GM23338 (cell line): ENCODE results near the gene CLIC3. TPM values are rescaled to one million over a fixed set of nuclear protein-coding genes. Genes with fewer than 3 reads are reported as not detected.

Experiments
- ATAC-seq: fragments of 200-7000 bp; cut with Tn5 transposase; 3 replicates; pipeline ENCODE4 v1.9.1; 2020
- DNase-seq: peaks from one replicate; pipeline ENCODE4 v3.0.0-alpha.2; 2015; ENCODE audit warnings: low spot score
- H2AFZ ChIP-seq: fragments of 200-600 bp; sonication (generic); 2 replicates; pipeline ENCODE4 v1.8.0; 2016; ENCODE audit warnings: antibody characterized with exemption, mild to moderate bottlenecking, moderate library complexity
- H3F3A ChIP-seq: fragments of 200-600 bp; sonication (generic); replicated peaks from 2 replicates; pipeline ENCODE4 v1.8.0; 2017; ENCODE audit warnings: antibody characterized with exemption, mixed run types, low read depth
- H3K27ac ChIP-seq: fragments of 200-600 bp; sonication (generic); 2 replicates; pipeline ENCODE4 v1.6.1; 2016; ENCODE audit warnings: low read depth
- H3K27me3 ChIP-seq: fragments of 200-600 bp; sonication (generic); 2 replicates; pipeline ENCODE4 v1.8.0; 2016; ENCODE audit warnings: mild to moderate bottlenecking, mixed run types, moderate library complexity; ENCODE audit not compliant: insufficient read depth
- H3K36me3 ChIP-seq: fragments of 200-600 bp; sonication (generic); 2 replicates; pipeline ENCODE4 v1.8.0; 2016; ENCODE audit warnings: mild to moderate bottlenecking; ENCODE audit not compliant: insufficient read depth
- H3K4me1 ChIP-seq: fragments of 200-600 bp; sonication (generic); 2 replicates; pipeline ENCODE4 v1.8.0; 2016; ENCODE audit warnings: mild to moderate bottlenecking, moderate library complexity; ENCODE audit not compliant: insufficient read depth
- H3K4me2 ChIP-seq: fragments of 200-600 bp; sonication (generic); 2 replicates; pipeline ENCODE4 v1.7.1; 2017; ENCODE audit warnings: mixed run types
- H3K4me3 ChIP-seq: fragments of 200-600 bp; sonication (generic); 2 replicates; pipeline ENCODE4 v1.6.1; 2016; ENCODE audit warnings: mixed run types
- H3K79me2 ChIP-seq: fragments of 200-600 bp; sonication (generic); replicated peaks from 2 replicates; pipeline ENCODE4 v1.8.0; 2017; ENCODE audit warnings: mild to moderate bottlenecking; ENCODE audit not compliant: insufficient read depth
- H3K9me2 ChIP-seq: fragments of 200-600 bp; sonication (generic); 2 replicates; pipeline ENCODE4 v1.8.0; 2017; ENCODE audit not compliant: insufficient read depth
- H4K20me1 ChIP-seq: fragments of 200-600 bp; sonication (generic); replicated peaks from 2 replicates; pipeline ENCODE4 v1.8.0; 2017; ENCODE audit warnings: mild to moderate bottlenecking; ENCODE audit not compliant: insufficient read depth
- H3K27ac Mint-ChIP-seq: 2 replicates; pipeline ENCODE4 v1.8.0; 2020; ENCODE audit warnings: inconsistent platforms, mild to moderate bottlenecking, moderate library complexity, mixed read lengths
- H3K27me3 Mint-ChIP-seq: 3 replicates; pipeline ENCODE4 v1.8.0; 2022; ENCODE audit warnings: low read depth, mild to moderate bottlenecking, moderate library complexity, mixed read lengths, inconsistent platforms; ENCODE audit not compliant: insufficient read depth, poor library complexity
- H3K36me3 Mint-ChIP-seq: 3 replicates; pipeline ENCODE4 v1.8.0; 2021; ENCODE audit warnings: low read depth, mild to moderate bottlenecking, inconsistent platforms, moderate library complexity, mixed read lengths
- H3K4me1 Mint-ChIP-seq: 3 replicates; pipeline ENCODE4 v1.8.0; 2020; ENCODE audit warnings: mild to moderate bottlenecking, inconsistent platforms, mixed read lengths
- H3K4me3 Mint-ChIP-seq: 3 replicates; pipeline ENCODE4 v1.8.0; 2021; ENCODE audit warnings: moderate library complexity, mild to moderate bottlenecking, inconsistent platforms, mixed read lengths
- H3K9me3 Mint-ChIP-seq: 3 replicates; pipeline ENCODE4 v1.8.0; 2020; ENCODE audit warnings: moderate library complexity, mild to moderate bottlenecking, inconsistent platforms, mixed read lengths
- CREB1 ChIP-seq: fragments of 250-450 bp; sonication (Bioruptor Pico); IDR thresholded peaks from 2 replicates; pipeline ENCODE4 v1.5.0; 2020; ENCODE audit warnings: low read depth, mild to moderate bottlenecking, moderate library complexity
- EZH2 ChIP-seq: fragments of 200-600 bp; sonication (generic); IDR thresholded peaks from one replicate; pipeline ENCODE4 v1.8.0; 2017; ENCODE audit warnings: antibody characterized with exemption, mild to moderate bottlenecking, low read depth; ENCODE audit not compliant: unreplicated experiment
- EZH2phosphoT487 ChIP-seq: fragments of 200-600 bp; sonication (generic); IDR thresholded peaks from one replicate; pipeline ENCODE4 v1.8.1; 2018; ENCODE audit warnings: antibody characterized with exemption; ENCODE audit not compliant: unreplicated experiment
- JUNB ChIP-seq: IDR thresholded peaks from one replicate; pipeline ENCODE4 v1.6.1; 2016; ENCODE audit warnings: antibody characterized with exemption; ENCODE audit not compliant: unreplicated experiment
- NANOG ChIP-seq: IDR thresholded peaks from 2 replicates; pipeline ENCODE4 v1.6.1; 2016; ENCODE audit warnings: antibody characterized with exemption, borderline replicate concordance
- POLR2AphosphoS5 ChIP-seq: IDR thresholded peaks from 2 replicates; pipeline ENCODE4 v1.6.1; 2016; ENCODE audit warnings: antibody characterized with exemption, low read depth
- STAT1 ChIP-seq: IDR thresholded peaks from one replicate; pipeline ENCODE4 v1.6.1; 2016; ENCODE audit warnings: antibody characterized with exemption; ENCODE audit not compliant: unreplicated experiment
- ZNF114 ChIP-seq: fragments of 250-450 bp; sonication (Bioruptor Pico); IDR thresholded peaks from 2 replicates; pipeline ENCODE4 v1.5.0; 2020; ENCODE audit warnings: mild to moderate bottlenecking, moderate library complexity
- ZNF331 ChIP-seq: fragments of 250-450 bp; sonication (Bioruptor Pico); IDR thresholded peaks from 2 replicates; pipeline ENCODE4 v1.5.0; 2020; ENCODE audit warnings: low read depth, mild to moderate bottlenecking, moderate library complexity
- polyA plus RNA-seq: library from polyadenylated mRNA; unstranded; fragments of >200 nt; fragmentation: Nextera tagmentation; extraction: Ambion mirVana; gene quantifications from 2 replicates; pipeline ENCODE4 v1.2.1, GENCODE V29; 2016
- total RNA-seq: library from RNA; depleted of rRNA; stranded (reverse); fragments of >200 nt; shearing (Covaris generic); gene quantifications from 2 replicates; pipeline ENCODE4 v1.2.3, GENCODE V29; 2014
- TF ChIP-seq, protein P1 (sequence below), 2 experiments: fragments of 200-600 bp in 1 of 2; sonication (generic) in 1 of 2; conservative IDR thresholded peaks; 2 replicates each; pipeline versions ENCODE4 v1.5.1 to v1.6.1; 2016 to 2017; ENCODE audit warnings: antibody characterized with exemption in 2 of 2, low read depth in 2 of 2, mild to moderate bottlenecking in 2 of 2, moderate library complexity in 1 of 2
- TF ChIP-seq, protein P2 (sequence below): IDR thresholded peaks from one replicate; pipeline ENCODE4 v1.6.1; 2018; ENCODE audit warnings: antibody characterized with exemption; ENCODE audit not compliant: unreplicated experiment
- TF ChIP-seq, protein P3 (sequence below): IDR thresholded peaks from 2 replicates; pipeline ENCODE4 v1.6.1; 2016; ENCODE audit warnings: antibody characterized with exemption
- TF ChIP-seq, protein P4 (sequence below): fragments of 250-450 bp; sonication (Bioruptor Pico); IDR thresholded peaks from 2 replicates; pipeline ENCODE4 v1.5.0; 2020; ENCODE audit warnings: mild to moderate bottlenecking, moderate library complexity

The CLIC3 gene
- total and polyA plus RNA-seq, 2 experiments from 2014 or later, result 0.53 to 0.56 TPM

DNA sequence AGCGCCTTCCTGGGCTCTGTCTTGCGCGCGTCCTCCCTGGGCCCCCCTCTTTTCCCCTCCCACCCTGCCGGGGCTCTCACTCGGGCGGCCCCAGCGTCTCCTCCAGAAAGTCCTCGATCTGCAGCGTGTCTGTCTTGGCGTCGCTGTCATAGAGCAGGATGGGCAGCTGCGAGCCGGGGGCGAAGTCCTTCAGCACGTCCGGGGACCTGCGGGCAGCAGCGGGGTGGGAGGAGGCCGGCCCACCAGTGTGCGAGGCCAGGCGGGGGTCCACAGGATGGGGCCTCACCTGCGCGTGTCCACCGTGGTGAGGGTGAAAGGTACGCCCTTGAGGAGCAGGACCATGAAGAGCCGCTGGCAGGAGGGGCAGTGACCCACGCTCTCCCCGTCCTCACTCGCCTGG is 1.0 kb downstream of the CLIC3 start:
- H3K4me1 Mint-ChIP-seq, result peaks cover 3% of the 10 kb centered on the region
- H3K27ac Mint-ChIP-seq, result no peak overlapping the region
- Histone ChIP-seq H3K4me3 (peak overlapping the region; percentile 55), H3K79me2 (no peaks in the 10 kb centered on the region), H3K9me2 (no peaks in the 10 kb centered on the region), H3K4me2 (peak overlapping the region; percentile 86), H3K27me3 (peaks cover 49% of the 10 kb centered on the region), H2AFZ (no peak overlapping the region), H3K27ac (no peak overlapping the region), H3K36me3 (no peaks in the 10 kb centered on the region), H3F3A (no peaks in the 10 kb centered on the region), H4K20me1 (no peaks in the 10 kb centered on the region), H3K4me1 (peaks cover 6% of the 10 kb centered on the region; the same call in 1 of the 2 replicates)
- no peak overlapping the region; the same call in 2 of the 3 replicates for H3K4me3 Mint-ChIP-seq
- ATAC-seq, result no peak
- no peak for DNase-seq
- peaks cover 10% of the 10 kb centered on the region for H3K9me3 Mint-ChIP-seq
- H3K36me3 Mint-ChIP-seq, result no peaks in the 10 kb centered on the region; the same call in 2 of the 3 replicates
- TF ChIP-seq STAT1, result no peak
- TF ChIP-seq, protein P1, sequence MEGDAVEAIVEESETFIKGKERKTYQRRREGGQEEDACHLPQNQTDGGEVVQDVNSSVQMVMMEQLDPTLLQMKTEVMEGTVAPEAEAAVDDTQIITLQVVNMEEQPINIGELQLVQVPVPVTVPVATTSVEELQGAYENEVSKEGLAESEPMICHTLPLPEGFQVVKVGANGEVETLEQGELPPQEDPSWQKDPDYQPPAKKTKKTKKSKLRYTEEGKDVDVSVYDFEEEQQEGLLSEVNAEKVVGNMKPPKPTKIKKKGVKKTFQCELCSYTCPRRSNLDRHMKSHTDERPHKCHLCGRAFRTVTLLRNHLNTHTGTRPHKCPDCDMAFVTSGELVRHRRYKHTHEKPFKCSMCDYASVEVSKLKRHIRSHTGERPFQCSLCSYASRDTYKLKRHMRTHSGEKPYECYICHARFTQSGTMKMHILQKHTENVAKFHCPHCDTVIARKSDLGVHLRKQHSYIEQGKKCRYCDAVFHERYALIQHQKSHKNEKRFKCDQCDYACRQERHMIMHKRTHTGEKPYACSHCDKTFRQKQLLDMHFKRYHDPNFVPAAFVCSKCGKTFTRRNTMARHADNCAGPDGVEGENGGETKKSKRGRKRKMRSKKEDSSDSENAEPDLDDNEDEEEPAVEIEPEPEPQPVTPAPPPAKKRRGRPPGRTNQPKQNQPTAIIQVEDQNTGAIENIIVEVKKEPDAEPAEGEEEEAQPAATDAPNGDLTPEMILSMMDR (conservative IDR thresholded peaks at IDR 0.05; ENCODE audit: low read depth in 2 of 2), result no peak
- TF ChIP-seq, protein P2, sequence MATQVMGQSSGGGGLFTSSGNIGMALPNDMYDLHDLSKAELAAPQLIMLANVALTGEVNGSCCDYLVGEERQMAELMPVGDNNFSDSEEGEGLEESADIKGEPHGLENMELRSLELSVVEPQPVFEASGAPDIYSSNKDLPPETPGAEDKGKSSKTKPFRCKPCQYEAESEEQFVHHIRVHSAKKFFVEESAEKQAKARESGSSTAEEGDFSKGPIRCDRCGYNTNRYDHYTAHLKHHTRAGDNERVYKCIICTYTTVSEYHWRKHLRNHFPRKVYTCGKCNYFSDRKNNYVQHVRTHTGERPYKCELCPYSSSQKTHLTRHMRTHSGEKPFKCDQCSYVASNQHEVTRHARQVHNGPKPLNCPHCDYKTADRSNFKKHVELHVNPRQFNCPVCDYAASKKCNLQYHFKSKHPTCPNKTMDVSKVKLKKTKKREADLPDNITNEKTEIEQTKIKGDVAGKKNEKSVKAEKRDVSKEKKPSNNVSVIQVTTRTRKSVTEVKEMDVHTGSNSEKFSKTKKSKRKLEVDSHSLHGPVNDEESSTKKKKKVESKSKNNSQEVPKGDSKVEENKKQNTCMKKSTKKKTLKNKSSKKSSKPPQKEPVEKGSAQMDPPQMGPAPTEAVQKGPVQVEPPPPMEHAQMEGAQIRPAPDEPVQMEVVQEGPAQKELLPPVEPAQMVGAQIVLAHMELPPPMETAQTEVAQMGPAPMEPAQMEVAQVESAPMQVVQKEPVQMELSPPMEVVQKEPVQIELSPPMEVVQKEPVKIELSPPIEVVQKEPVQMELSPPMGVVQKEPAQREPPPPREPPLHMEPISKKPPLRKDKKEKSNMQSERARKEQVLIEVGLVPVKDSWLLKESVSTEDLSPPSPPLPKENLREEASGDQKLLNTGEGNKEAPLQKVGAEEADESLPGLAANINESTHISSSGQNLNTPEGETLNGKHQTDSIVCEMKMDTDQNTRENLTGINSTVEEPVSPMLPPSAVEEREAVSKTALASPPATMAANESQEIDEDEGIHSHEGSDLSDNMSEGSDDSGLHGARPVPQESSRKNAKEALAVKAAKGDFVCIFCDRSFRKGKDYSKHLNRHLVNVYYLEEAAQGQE, result no peak
- no peak for TF ChIP-seq EZH2
- no peak for TF ChIP-seq CREB1 (CRISPR knock-in tag)
- TF ChIP-seq ZNF331, result no peak
- TF ChIP-seq ZNF114 (CRISPR knock-in tag), result no peak
- no peak for TF ChIP-seq POLR2AphosphoS5
- TF ChIP-seq, protein P3, sequence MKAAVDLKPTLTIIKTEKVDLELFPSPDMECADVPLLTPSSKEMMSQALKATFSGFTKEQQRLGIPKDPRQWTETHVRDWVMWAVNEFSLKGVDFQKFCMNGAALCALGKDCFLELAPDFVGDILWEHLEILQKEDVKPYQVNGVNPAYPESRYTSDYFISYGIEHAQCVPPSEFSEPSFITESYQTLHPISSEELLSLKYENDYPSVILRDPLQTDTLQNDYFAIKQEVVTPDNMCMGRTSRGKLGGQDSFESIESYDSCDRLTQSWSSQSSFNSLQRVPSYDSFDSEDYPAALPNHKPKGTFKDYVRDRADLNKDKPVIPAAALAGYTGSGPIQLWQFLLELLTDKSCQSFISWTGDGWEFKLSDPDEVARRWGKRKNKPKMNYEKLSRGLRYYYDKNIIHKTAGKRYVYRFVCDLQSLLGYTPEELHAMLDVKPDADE, result no peak
- no peak for TF ChIP-seq EZH2phosphoT487
- TF ChIP-seq, protein P4, sequence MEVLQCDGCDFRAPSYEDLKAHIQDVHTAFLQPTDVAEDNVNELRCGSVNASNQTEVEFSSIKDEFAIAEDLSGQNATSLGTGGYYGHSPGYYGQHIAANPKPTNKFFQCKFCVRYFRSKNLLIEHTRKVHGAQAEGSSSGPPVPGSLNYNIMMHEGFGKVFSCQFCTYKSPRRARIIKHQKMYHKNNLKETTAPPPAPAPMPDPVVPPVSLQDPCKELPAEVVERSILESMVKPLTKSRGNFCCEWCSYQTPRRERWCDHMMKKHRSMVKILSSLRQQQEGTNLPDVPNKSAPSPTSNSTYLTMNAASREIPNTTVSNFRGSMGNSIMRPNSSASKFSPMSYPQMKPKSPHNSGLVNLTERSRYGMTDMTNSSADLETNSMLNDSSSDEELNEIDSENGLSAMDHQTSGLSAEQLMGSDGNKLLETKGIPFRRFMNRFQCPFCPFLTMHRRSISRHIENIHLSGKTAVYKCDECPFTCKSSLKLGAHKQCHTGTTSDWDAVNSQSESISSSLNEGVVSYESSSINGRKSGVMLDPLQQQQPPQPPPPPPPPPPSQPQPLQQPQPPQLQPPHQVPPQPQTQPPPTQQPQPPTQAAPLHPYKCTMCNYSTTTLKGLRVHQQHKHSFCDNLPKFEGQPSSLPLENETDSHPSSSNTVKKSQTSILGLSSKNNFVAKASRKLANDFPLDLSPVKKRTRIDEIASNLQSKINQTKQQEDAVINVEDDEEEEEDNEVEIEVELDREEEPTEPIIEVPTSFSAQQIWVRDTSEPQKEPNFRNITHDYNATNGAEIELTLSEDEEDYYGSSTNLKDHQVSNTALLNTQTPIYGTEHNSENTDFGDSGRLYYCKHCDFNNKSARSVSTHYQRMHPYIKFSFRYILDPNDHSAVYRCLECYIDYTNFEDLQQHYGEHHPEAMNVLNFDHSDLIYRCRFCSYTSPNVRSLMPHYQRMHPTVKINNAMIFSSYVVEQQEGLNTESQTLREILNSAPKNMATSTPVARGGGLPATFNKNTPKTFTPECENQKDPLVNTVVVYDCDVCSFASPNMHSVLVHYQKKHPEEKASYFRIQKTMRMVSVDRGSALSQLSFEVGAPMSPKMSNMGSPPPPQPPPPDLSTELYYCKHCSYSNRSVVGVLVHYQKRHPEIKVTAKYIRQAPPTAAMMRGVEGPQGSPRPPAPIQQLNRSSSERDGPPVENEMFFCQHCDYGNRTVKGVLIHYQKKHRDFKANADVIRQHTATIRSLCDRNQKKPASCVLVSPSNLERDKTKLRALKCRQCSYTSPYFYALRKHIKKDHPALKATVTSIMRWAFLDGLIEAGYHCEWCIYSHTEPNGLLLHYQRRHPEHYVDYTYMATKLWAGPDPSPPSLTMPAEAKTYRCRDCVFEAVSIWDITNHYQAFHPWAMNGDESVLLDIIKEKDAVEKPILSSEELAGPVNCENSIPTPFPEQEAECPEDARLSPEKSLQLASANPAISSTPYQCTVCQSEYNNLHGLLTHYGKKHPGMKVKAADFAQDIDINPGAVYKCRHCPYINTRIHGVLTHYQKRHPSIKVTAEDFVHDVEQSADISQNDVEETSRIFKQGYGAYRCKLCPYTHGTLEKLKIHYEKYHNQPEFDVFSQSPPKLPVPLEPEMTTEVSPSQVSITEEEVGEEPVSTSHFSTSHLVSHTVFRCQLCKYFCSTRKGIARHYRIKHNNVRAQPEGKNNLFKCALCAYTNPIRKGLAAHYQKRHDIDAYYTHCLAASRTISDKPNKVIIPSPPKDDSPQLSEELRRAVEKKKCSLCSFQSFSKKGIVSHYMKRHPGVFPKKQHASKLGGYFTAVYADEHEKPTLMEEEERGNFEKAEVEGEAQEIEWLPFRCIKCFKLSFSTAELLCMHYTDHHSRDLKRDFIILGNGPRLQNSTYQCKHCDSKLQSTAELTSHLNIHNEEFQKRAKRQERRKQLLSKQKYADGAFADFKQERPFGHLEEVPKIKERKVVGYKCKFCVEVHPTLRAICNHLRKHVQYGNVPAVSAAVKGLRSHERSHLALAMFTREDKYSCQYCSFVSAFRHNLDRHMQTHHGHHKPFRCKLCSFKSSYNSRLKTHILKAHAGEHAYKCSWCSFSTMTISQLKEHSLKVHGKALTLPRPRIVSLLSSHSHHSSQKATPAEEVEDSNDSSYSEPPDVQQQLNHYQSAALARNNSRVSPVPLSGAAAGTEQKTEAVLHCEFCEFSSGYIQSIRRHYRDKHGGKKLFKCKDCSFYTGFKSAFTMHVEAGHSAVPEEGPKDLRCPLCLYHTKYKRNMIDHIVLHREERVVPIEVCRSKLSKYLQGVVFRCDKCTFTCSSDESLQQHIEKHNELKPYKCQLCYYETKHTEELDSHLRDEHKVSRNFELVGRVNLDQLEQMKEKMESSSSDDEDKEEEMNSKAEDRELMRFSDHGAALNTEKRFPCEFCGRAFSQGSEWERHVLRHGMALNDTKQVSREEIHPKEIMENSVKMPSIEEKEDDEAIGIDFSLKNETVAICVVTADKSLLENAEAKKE (CRISPR knock-in tag), result no peak
- TF ChIP-seq JUNB, result no peak
- no peak for TF ChIP-seq NANOG
- H3K27me3 Mint-ChIP-seq, result peaks cover 26% of the 10 kb centered on the region
